PC-9 (cell line): ENCODE data around the gene MIF4GD.

ENCODE experiments used
- CTCF ChIP-seq: fragments of 200-600 bp; sonication (generic); conservative IDR thresholded peaks from 2 replicates; pipeline ENCODE4 v1.6.1; 2017; ENCODE audit warnings: mixed run types, antibody characterized with exemption, mild to moderate bottlenecking, moderate library complexity
- EZH2 ChIP-seq: fragments of 200-600 bp; sonication (generic); IDR thresholded peaks from 2 replicates; pipeline ENCODE4 v1.8.0; 2017; ENCODE audit warnings: antibody characterized with exemption, low read depth

- TF ChIP-seq EZH2 (no peak), CTCF (no peak)
These were observed 40.0 kb downstream of the MIF4GD start for GRCh38 chr17:75231071-75231470.
